Panc1 (cell line): ENCODE measurements around the gene POLQ. TPM values are rescaled to one million over a fixed set of nuclear protein-coding genes. Genes with fewer than 3 reads are reported as not detected.
"Not testable (repeated sequence)": the region's sequence is repeated elsewhere in the genome, so short reads cannot be mapped to it uniquely, and the experiment has no call there.

ENCODE experiments used
- ATAC-seq: fragments of 200-7000 bp; cut with Tn5 transposase; 2 replicates; pipeline ENCODE4 v1.9.1; 2020; ENCODE audit warnings: mild to moderate bottlenecking, moderate library complexity
- BruUV-seq: library from RNA; stranded (reverse); fragments of 400-500 nt; replicated peaks from 2 replicates; lab custom pipeline; 2021; lab: Mats Ljungman, UMichigan
- CTCF ChIA-PET: fragments of 300-600 bp; sonication (Branson Sonifier 250); formaldehyde crosslinking; loops from one replicate; lab custom pipeline; 2022; ENCODE audit warnings: antibody characterized with exemption; lab: Charles Lee
- POLR2A ChIA-PET: fragments of 300-600 bp; sonication (Branson Sonifier 250); formaldehyde crosslinking; loops from one replicate; lab custom pipeline; 2022; ENCODE audit warnings: antibody characterized with exemption; lab: Charles Lee
- DNase-seq: peaks from one replicate; pipeline ENCODE4 v3.0.0-alpha.2; 2010; ENCODE audit warnings: low read depth, low spot score
- H3K27ac ChIP-seq: 2 replicates; pipeline ENCODE4 v1.5.1; 2011; ENCODE audit warnings: mild to moderate bottlenecking, low read length, inconsistent platforms
- H3K27me3 ChIP-seq: fragments of 200-500 bp; sonication (Bioruptor generic); 2 replicates; pipeline ENCODE4 v1.6.0; 2014; ENCODE audit warnings: low read length, inconsistent platforms; ENCODE audit not compliant: control insufficient read depth, insufficient read depth
- H3K36me3 ChIP-seq: fragments of 200-500 bp; sonication (Bioruptor generic); 2 replicates; pipeline ENCODE4 v1.5.1; 2014; ENCODE audit warnings: inconsistent platforms, mild to moderate bottlenecking, low read length, moderate library complexity; ENCODE audit not compliant: control insufficient read depth, insufficient read depth
- H3K4me1 ChIP-seq: 2 replicates; pipeline ENCODE4 v1.5.1; 2011; ENCODE audit warnings: inconsistent platforms, mild to moderate bottlenecking, low read length, moderate library complexity; ENCODE audit not compliant: control insufficient read depth, insufficient read depth
- H3K4me3 ChIP-seq, 2 experiments: 2 replicates each; pipeline ENCODE4 v1.5.1; 2011 to 2012; ENCODE audit warnings: low read depth in 2 of 2, low read length in 2 of 2, mild to moderate bottlenecking in 2 of 2, inconsistent platforms in 1 of 2, moderate library complexity in 1 of 2
- H3K9me3 ChIP-seq: fragments of 200-500 bp; sonication (Bioruptor generic); 2 replicates; pipeline ENCODE4 v1.5.1; 2014; ENCODE audit warnings: low read depth, mild to moderate bottlenecking, inconsistent platforms, low read length, moderate library complexity; ENCODE audit not compliant: control insufficient read depth, insufficient read depth
- POLR2AphosphoS5 ChIP-seq: IDR thresholded peaks from 2 replicates; pipeline ENCODE4 v1.6.1; 2012; ENCODE audit warnings: mild to moderate bottlenecking, low read depth, low read length, moderate library complexity
- SIN3A ChIP-seq: IDR thresholded peaks from 2 replicates; pipeline ENCODE4 v1.6.1; 2012; ENCODE audit warnings: low read depth, mild to moderate bottlenecking, low read length, moderate library complexity, borderline replicate concordance; ENCODE audit not compliant: insufficient read depth
- in situ Hi-C: cut with HindIII; loops from 2 replicates; pipeline ENCODE4 v1.10.0; 2016; ENCODE audit warnings: low sequenced_read_pairs, low pct_unique_long_range_greater_than_20kb
- intact Hi-C: fragments of 100-400 bp; cut with micrococcal nuclease; formaldehyde crosslinking; loops from one replicate; pipeline ENCODE4 v1.10.0; 2022; ENCODE audit not compliant: unreplicated experiment
- total RNA-seq: library from RNA; stranded (reverse); gene quantifications from one replicate; pipeline ENCODE4 v1.2.1, GENCODE V29; 2021; ENCODE audit not compliant: unreplicated experiment
- TF ChIP-seq, protein P1 (sequence below), 2 experiments: IDR thresholded peaks; 2 replicates each; pipeline ENCODE4 v1.6.1; 2011 to 2012; ENCODE audit warnings: low read depth in 2 of 2, control low read depth in 1 of 2, low read length in 1 of 2, mild to moderate bottlenecking in 1 of 2, moderate library complexity in 1 of 2; ENCODE audit not compliant: insufficient read depth in 1 of 2
- TF ChIP-seq, protein P2 (sequence below): fragments of 450-650 bp; IDR thresholded peaks from 2 replicates; pipeline ENCODE4 v1.5.1; 2017; ENCODE audit warnings: mild to moderate bottlenecking

POLQ gene
- total RNA-seq, 1 experiment from 2014 or later: 11.9 TPM

DNA sequence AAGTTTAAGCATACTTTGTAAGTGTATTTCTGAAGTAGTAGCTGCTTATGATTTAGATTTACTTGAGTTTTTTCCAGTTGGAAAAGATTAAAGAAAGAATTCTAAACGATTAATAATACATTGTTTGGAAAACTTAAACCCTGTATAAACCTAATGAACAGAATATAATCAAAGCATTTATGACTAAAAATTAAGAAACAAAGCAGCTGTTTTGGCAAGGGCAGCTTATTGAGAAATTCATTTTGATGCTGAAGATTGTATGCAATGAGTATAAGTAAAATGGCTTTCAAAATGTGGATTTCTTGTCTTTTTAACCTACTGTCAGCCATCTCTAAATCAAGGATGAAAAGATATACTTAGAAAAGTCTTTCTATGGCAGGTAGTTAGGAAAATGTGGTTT is 140.2 kb downstream of the POLQ start:
- in situ Hi-C loops: no loop called here
- Histone ChIP-seq H3K4me1 (no peaks in the 10 kb centered on the region), H3K9me3 (no peaks in the 10 kb centered on the region), H3K27ac (no peak overlapping the region), H3K4me3 (no peak overlapping the region), H3K36me3 (no peaks in the 10 kb centered on the region), H3K27me3 (no peaks in the 10 kb centered on the region)
- ChIA-PET POLR2A (no interaction called here), CTCF (no interaction called here)
- no peak for DNase-seq
- TF ChIP-seq SIN3A (no peak), POLR2AphosphoS5 (no peak)
- TF ChIP-seq, protein P1, sequence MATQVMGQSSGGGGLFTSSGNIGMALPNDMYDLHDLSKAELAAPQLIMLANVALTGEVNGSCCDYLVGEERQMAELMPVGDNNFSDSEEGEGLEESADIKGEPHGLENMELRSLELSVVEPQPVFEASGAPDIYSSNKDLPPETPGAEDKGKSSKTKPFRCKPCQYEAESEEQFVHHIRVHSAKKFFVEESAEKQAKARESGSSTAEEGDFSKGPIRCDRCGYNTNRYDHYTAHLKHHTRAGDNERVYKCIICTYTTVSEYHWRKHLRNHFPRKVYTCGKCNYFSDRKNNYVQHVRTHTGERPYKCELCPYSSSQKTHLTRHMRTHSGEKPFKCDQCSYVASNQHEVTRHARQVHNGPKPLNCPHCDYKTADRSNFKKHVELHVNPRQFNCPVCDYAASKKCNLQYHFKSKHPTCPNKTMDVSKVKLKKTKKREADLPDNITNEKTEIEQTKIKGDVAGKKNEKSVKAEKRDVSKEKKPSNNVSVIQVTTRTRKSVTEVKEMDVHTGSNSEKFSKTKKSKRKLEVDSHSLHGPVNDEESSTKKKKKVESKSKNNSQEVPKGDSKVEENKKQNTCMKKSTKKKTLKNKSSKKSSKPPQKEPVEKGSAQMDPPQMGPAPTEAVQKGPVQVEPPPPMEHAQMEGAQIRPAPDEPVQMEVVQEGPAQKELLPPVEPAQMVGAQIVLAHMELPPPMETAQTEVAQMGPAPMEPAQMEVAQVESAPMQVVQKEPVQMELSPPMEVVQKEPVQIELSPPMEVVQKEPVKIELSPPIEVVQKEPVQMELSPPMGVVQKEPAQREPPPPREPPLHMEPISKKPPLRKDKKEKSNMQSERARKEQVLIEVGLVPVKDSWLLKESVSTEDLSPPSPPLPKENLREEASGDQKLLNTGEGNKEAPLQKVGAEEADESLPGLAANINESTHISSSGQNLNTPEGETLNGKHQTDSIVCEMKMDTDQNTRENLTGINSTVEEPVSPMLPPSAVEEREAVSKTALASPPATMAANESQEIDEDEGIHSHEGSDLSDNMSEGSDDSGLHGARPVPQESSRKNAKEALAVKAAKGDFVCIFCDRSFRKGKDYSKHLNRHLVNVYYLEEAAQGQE (IDR thresholded peaks at IDR 0.05; ENCODE audit: insufficient read depth in 1 of 2, low read depth in 2 of 2, low read length in 1 of 2): no peak
- TF ChIP-seq, protein P2, sequence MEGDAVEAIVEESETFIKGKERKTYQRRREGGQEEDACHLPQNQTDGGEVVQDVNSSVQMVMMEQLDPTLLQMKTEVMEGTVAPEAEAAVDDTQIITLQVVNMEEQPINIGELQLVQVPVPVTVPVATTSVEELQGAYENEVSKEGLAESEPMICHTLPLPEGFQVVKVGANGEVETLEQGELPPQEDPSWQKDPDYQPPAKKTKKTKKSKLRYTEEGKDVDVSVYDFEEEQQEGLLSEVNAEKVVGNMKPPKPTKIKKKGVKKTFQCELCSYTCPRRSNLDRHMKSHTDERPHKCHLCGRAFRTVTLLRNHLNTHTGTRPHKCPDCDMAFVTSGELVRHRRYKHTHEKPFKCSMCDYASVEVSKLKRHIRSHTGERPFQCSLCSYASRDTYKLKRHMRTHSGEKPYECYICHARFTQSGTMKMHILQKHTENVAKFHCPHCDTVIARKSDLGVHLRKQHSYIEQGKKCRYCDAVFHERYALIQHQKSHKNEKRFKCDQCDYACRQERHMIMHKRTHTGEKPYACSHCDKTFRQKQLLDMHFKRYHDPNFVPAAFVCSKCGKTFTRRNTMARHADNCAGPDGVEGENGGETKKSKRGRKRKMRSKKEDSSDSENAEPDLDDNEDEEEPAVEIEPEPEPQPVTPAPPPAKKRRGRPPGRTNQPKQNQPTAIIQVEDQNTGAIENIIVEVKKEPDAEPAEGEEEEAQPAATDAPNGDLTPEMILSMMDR: no peak
- intact Hi-C loops: no loop called here
- no peak for ATAC-seq
- no TSS peak for BruUV-seq

DNA sequence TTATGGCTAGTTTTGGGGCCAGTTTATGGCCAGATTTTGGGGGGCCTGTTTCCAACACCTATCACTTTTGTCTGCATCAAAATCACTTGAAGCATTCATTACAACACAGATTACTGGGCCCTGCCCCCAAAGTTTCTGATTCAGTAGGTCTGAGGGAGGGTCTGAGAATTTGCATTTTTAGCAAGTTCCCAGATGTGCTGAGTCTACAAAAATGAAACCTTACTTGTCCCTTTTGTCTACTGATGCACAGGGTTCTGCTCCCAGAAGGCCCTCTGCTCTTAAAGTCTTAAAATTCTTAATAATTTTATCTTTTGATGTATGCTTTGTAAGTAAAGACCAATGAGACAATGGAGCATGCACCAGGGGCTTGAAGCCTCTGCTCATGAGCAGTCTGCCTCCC is 146.0 kb downstream of the POLQ start:
- no peak overlapping the region for H3K27ac ChIP-seq
- TF ChIP-seq POLR2AphosphoS5: no peak
- TF ChIP-seq SIN3A: no peak
- TF ChIP-seq, protein P2: no peak
- intact Hi-C loops: no loop called here
- in situ Hi-C loops: no loop called here
- DNase-seq (no peak), ATAC-seq (no peak)
- no peaks in the 10 kb centered on the region for H3K4me1 ChIP-seq
- ChIA-PET POLR2A (no interaction called here), CTCF (no interaction called here)
- no peaks in the 10 kb centered on the region for H3K9me3 ChIP-seq
- H3K36me3 ChIP-seq: no peaks in the 10 kb centered on the region
- no peaks in the 10 kb centered on the region for H3K27me3 ChIP-seq
- H3K4me3 ChIP-seq: no peak overlapping the region
- BruUV-seq: no TSS peak

- H3K4me1 ChIP-seq, intact Hi-C loops, H3K9me3 ChIP-seq, H3K27me3 ChIP-seq, H3K4me3 ChIP-seq, CTCF ChIA-PET, POLR2A ChIA-PET, in situ Hi-C loops, ATAC-seq, DNase-seq, H3K36me3 ChIP-seq, BruUV-seq, H3K27ac ChIP-seq: not testable (repeated sequence)
Measured at GRCh38 chr3:121398051-121398450, 147.7 kb downstream of the POLQ start.

DNA sequence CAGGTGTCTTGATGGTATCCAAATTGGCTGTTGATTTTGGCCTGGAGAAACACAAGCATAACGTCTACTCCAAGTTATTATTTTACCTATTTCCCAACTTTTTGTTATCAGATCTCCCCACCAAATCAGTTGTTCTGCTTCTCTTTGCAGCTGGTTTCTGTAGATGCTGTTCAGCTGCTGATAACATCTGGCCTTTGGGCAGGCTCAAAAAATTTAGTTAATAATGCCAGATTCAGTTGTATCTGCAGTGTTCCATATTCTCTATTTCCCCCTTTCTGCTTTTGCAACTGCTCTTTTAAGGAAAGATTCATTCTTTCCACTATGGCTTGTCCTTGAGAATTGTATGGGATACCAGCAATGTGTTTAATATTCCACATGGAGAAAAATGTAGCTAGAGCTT is 149.8 kb downstream of the POLQ start:
- H3K27ac ChIP-seq, H3K27me3 ChIP-seq, POLR2A ChIA-PET, H3K4me3 ChIP-seq, intact Hi-C loops, DNase-seq, in situ Hi-C loops, CTCF ChIA-PET, ATAC-seq, H3K4me1 ChIP-seq, BruUV-seq, H3K9me3 ChIP-seq, H3K36me3 ChIP-seq: not testable (repeated sequence)

DNA sequence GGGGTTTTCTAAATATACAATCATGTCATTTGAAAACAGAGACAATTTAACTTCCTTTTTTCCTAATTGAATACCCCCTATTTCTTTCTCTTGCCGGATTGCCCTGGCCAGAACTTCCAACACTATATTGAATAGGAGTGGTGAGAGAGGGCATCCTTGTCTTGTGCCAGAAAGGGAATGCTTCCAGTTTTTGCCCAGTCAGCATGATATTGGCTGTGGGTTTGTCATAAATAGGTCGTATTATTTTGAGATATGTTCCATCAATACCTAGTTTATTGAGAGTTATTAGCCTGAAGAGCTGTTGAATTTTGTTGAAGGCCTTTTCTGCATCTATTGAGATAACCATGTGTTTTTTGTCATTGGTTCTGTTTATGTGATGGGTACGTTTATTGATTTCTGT is 157.5 kb downstream of the POLQ start:
- H3K36me3 ChIP-seq, in situ Hi-C loops, H3K4me1 ChIP-seq, POLR2A ChIA-PET, H3K4me3 ChIP-seq, BruUV-seq, ATAC-seq, DNase-seq, intact Hi-C loops, H3K27ac ChIP-seq, H3K27me3 ChIP-seq, H3K9me3 ChIP-seq, CTCF ChIA-PET: not testable (repeated sequence)
